Tongue (tissue), 2 donors: ENCODE data around the gene MBTPS1. TPM values are rescaled to one million over a fixed set of nuclear protein-coding genes. Genes with fewer than 3 reads are reported as not detected.

Experiments used
- small RNA-seq: library from RNA; depleted of rRNA; stranded (forward); fragments of <200 nt; gene quantifications from one replicate; pipeline ENCODE3, GENCODE V24; 2014; ENCODE audit warnings: low replicate concordance
- total RNA-seq: library from RNA; depleted of rRNA; stranded (reverse); fragments of >200 nt; gene quantifications from one replicate; pipeline ENCODE4 v1.2.3, GENCODE V29; 2014

MBTPS1 gene
- total RNA-seq, 1 donor from 2014 or later = 96.9 TPM

Small RNA genes within 50 kb of the gene (small RNA-seq; reads per million reads assigned to genes)
- gene RNA5SP432 = not detected

Other genes starting within 250 kb of the MBTPS1 start
- 5.6 TPM for gene MLYCD, start 217.8 kb downstream of the MBTPS1 start, total RNA-seq
- 0.21 TPM for gene OSGIN1, start 163.7 kb downstream of the MBTPS1 start, total RNA-seq
- gene NECAB2, start 148.7 kb downstream of the MBTPS1 start, total RNA-seq = not detected
- gene SLC38A8, start 74.1 kb downstream of the MBTPS1 start, total RNA-seq = not detected
- 25.3 TPM for gene HSDL1, start 28.2 kb upstream of the MBTPS1 start, total RNA-seq
- gene DNAAF1, start 28.4 kb upstream of the MBTPS1 start, total RNA-seq = 0.10 TPM
- 39.4 TPM for gene TAF1C, start 70.1 kb upstream of the MBTPS1 start, total RNA-seq
- gene ADAD2, start 74.2 kb upstream of the MBTPS1 start, total RNA-seq = 0.31 TPM
- not detected for gene KCNG4, start 123.1 kb upstream of the MBTPS1 start, total RNA-seq
- gene WFDC1, start 177.9 kb upstream of the MBTPS1 start, total RNA-seq = 4.8 TPM